T follicular helper cell (primary cell): ENCODE results near the gene WDR1.

ENCODE experiments used
- DNase-seq: peaks from one replicate; pipeline ENCODE4 v3.0.0-alpha.2; 2020; ENCODE audit warnings: low read depth

Gene WDR1

GRCh38 chr4:10041036-10041435 is 75.6 kb downstream of the WDR1 start:
- no peak for DNase-seq

GRCh38 chr4:10040049-10040892 is 76.3 kb downstream of the WDR1 start:
- DNase-seq: no peak

- no peak for DNase-seq
Observed at GRCh38 chr4:10036807-10037342, 79.7 kb downstream of the WDR1 start.

- no peak for DNase-seq
Observed at GRCh38 chr4:10035130-10035529, 81.5 kb downstream of the WDR1 start.

- DNase-seq: no peak
Observed at GRCh38 chr4:10034612-10035104, 81.9 kb downstream of the WDR1 start.

DNA sequence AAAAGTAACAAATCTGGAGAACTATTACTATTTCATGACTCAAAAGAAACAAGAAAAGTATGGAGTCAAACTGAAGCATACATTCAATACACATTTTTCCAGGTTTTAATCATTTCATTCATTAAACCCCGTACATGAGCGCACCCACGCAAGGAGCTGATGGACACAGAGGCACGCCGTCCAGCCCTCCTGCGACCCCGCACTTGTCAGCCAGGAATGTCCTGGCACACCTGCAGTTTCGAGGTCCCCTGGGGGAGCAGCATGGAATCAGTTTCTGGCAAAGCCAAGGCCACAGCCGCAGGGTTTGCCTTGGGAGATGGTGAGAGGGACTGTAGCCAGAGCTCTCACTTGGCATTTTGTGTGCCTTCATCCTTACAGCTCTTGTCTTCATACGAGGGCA is 82.5 kb downstream of the WDR1 start:
- no peak for DNase-seq

DNA sequence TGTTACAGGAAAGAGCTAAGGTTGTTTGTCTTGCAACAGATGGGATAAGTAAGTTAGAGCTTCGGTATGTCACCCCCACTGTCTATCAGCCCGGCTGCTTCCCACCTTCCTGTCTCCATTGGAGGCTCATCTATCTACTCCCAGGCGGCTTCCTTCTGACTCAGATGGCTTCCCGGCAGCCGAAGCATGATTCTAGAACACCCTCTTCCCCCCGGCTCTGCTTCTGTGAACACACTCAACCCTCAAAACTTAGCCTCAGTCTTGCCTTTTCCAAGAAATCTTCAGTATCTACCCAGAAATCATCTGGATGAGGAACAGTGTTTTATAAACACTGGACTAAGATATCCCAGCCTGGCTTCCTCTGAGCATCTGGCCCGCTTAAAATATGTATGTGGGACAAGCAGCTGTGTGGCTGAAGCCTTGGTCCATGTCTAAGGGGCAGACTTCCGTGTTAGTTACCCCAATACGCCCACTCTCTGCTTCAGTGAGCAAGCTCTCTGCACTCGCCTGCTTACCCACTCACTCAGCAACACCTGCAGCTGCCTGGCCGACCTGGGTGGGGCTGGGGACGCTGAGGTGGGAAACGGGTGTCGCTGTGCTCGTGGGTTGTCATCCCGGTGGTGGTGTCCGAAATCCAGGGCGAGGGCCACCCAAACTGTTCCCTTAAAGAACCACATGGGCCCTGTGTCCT is 83.3 kb downstream of the WDR1 start:
- no peak for DNase-seq

- no peak for DNase-seq
Observed at GRCh38 chr4:10032625-10033024, 84.0 kb downstream of the WDR1 start.

GRCh38 chr4:10031668-10032590 is 84.7 kb downstream of the WDR1 start:
- DNase-seq: no peak

DNA sequence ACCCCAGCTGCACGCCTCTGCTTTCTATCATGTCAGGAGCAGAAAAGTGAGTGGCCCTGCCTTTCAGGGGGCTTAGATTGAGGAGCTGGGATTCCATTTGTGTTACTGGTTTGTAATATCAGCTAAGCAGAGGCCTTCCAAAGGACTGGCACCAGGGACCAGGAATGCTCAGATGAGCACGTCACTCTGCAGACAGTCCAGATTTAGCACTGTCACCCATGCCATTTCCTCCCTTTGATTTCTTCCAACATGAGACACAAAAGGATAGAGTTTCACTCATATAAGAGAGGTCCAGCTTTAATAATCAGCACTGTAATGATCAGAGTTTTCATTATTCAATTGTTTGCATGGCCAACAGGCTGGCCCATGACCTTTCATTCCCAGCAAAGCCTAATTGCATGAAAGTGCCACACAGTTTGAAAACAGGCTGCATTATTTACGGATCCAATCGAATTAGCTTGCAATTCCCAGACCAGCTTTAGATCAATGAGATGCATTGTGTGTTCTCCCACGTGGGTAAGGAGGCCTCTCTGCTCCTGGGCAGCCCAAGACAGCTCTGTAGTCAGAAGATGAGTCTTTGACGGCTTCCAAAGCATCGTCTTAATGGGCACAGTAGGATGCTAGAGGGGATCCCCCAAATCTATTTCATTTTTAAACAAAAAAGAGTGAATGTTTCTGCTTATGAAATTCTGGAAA is 85.5 kb downstream of the WDR1 start:
- DNase-seq: no peak

- DNase-seq: no peak
Observed at GRCh38 chr4:10029403-10029802, 87.2 kb downstream of the WDR1 start.

- no peak for DNase-seq
Observed at GRCh38 chr4:10028910-10029309, 87.7 kb downstream of the WDR1 start.

- DNase-seq: no peak
Observed at GRCh38 chr4:10026485-10026884, 90.1 kb downstream of the WDR1 start.

GRCh38 chr4:10025230-10025806 is 91.3 kb downstream of the WDR1 start:
- no peak for DNase-seq
